Epithelial cell of esophagus (primary cell): Measurements from ENCODE around the gene UEVLD.

Experiments
- DNase-seq: peaks from one replicate; pipeline ENCODE4 v3.0.0; 2010; ENCODE audit warnings: low read depth
- H3K4me3 ChIP-seq: 2 replicates; pipeline ENCODE4 v1.5.1; 2011; ENCODE audit warnings: mild to moderate bottlenecking, low read length, control low read depth
- TF ChIP-seq, protein P1 (sequence below): IDR thresholded peaks from 2 replicates; pipeline ENCODE4 v1.5.1; 2011; ENCODE audit warnings: low read depth, mild to moderate bottlenecking, low read length, control low read depth, inconsistent platforms; ENCODE audit not compliant: insufficient read depth; ENCODE audit errors: missing control alignments

The UEVLD gene

DNA sequence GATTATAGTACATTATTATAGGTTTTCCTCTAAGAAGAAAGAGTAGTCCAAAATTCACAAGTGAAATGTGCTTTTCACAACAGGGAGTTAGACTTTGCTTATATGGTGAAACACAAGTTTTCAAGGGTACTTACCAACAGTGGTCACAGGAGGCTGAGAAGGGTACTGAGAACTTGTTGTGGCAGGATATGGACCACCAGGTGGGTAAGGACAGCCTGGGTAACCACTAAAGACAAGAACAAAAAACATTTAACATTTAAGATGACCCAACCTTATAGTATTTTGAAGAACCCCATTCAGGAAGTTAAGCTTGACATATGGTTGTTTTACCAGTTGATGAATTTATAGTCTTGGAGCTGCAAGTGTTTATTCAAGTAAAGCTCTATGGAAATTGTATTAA is 86.2 kb downstream of the UEVLD start:
- TF ChIP-seq, protein P1, sequence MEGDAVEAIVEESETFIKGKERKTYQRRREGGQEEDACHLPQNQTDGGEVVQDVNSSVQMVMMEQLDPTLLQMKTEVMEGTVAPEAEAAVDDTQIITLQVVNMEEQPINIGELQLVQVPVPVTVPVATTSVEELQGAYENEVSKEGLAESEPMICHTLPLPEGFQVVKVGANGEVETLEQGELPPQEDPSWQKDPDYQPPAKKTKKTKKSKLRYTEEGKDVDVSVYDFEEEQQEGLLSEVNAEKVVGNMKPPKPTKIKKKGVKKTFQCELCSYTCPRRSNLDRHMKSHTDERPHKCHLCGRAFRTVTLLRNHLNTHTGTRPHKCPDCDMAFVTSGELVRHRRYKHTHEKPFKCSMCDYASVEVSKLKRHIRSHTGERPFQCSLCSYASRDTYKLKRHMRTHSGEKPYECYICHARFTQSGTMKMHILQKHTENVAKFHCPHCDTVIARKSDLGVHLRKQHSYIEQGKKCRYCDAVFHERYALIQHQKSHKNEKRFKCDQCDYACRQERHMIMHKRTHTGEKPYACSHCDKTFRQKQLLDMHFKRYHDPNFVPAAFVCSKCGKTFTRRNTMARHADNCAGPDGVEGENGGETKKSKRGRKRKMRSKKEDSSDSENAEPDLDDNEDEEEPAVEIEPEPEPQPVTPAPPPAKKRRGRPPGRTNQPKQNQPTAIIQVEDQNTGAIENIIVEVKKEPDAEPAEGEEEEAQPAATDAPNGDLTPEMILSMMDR: no peak
- DNase-seq: no peak
- H3K4me3 ChIP-seq: no peak overlapping the region

DNA sequence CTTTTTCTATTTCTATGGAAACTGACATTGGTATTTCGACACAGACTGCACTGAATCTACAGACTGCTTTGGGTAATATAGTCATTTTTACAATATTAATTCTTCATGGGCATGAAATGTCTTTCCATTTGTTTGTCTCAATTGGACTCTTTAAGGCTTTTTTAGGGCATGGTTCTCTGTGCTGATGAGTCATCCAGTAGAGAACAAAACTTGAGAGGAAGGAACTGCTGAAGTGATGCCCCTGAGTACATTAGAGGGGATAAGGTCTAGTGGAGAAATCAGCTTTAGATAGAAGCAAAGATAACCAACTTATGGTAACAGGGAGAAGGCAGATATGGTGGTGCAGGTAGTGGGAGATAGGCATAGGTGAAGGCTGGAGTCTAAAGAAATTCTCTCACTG is 86.9 kb downstream of the UEVLD start:
- DNase-seq: no peak
- TF ChIP-seq, protein P1: no peak
- no peak overlapping the region for H3K4me3 ChIP-seq

GRCh38 chr11:18498039-18498438 is 90.5 kb downstream of the UEVLD start:
- TF ChIP-seq, protein P1: no peak
- H3K4me3 ChIP-seq: no peak overlapping the region
- DNase-seq: no peak

- DNase-seq: no peak
- H3K4me3 ChIP-seq: no peak overlapping the region
- TF ChIP-seq, protein P1: no peak
Measured at GRCh38 chr11:18495703-18496102, 92.8 kb downstream of the UEVLD start.

DNA sequence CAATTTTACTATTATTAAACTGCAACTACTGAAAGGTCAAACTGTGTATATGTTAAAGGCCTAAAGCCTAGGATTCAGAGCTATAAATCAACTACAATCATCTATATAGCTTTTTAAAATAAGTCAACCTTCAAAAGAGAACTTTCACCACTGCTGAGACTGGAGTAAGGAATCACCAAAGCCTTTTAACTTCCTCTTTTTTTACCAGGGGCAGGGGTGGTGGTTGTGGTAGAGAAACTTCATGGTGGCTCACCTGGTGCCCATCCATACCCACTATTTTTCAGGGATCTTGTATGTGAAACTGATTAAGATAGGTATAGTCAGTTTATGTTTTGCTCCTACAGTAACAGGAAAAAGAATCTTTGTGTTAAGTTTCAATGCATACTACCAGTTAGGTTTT is 93.3 kb downstream of the UEVLD start:
- DNase-seq: no peak

GRCh38 chr11:18493310-18493709 is 95.2 kb downstream of the UEVLD start:
- DNase-seq: peak; percentile 43
- TF ChIP-seq, protein P1: no peak
- no peak overlapping the region for H3K4me3 ChIP-seq

More for the DNA sequence above, 93.3 kb downstream of the UEVLD start:
- H3K4me3 ChIP-seq: no peak overlapping the region
- TF ChIP-seq, protein P1: no peak

GRCh38 chr11:18492888-18493287 is 95.6 kb downstream of the UEVLD start:
- TF ChIP-seq, protein P1: no peak
- H3K4me3 ChIP-seq: no peak overlapping the region
- DNase-seq: no peak
